NOMO-1 treated with DMSO at 0.1 percent for 48 hours (cell line): ENCODE measurements around the gene SYT7.

Experiments
- DNase-seq: peaks from one replicate; lab custom pipeline; 2025; ENCODE audit not compliant: unreplicated experiment; lab: John Stamatoyannopoulos, UW

SYT7 gene

DNA sequence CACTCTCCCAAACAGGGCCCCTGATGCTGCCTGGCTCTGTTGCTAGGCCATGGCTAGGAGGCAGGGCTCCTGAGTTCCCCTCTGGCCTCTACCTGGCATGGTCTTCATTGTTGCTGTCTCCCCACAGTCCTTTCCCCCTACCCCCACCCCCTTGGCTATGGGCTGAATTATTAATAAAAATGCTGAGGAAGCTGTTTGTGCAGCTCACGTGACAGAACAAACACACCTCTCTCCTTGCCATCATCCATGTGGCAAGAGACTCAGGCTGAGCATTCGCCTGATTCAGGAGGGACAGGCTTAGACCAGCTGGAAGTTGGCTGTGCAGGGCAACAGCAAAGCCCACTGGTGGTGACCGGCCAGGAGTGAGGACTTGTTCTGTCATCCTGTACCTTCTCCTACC lies 4.2 kb upstream of the SYT7 start:
- no peak for DNase-seq

DNA sequence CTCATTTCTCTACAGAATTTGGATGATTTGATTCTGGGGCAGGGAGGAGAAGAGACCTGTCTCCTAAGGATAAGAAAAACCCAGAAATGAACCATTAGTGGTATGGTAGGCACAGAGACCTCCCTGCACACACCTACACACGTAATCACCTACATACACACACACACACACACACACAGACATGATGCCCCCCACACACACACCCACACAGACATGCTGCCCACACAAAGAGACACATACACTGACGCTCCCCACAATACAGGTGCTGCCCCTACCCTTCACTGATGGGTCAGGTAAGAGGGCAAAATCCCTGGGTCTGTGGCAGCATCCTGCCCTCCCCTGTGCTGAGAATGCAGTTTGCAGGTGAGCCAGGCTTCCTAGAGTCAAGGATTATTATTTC lies 1.1 kb upstream of the SYT7 start:
- DNase-seq, result no peak

DNA sequence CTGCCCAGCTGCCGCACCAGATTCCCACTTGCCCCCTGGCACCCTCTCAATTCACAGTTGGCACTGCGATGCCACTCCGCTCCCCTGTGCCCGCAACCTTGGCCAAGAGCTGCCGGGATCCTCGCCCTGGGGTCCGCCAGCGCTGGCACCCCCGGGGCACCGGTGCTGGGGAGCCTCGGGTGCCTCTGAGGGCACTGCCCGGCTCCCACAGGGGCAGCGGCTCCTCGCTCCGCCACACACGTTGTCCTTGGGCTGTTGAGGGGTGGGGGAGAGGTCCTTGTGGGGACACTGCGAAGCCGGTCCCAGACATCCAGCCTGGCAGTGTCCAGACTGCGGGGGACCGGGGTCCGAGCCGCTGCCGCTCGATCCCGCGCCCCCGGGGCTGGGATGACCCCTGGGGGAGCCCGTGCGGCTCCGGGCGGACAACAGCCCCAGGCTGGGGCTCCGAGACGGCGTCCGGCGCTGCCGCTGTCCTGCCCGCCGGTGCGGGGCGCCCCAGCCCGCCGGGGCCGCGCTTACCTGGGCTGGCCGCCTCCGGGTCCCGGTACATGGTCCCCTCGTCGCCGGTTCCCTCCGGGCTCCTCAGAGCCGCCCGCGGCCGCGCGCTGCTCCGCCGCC lies 496 bp downstream of the SYT7 start:
- DNase-seq, result no peak

DNA sequence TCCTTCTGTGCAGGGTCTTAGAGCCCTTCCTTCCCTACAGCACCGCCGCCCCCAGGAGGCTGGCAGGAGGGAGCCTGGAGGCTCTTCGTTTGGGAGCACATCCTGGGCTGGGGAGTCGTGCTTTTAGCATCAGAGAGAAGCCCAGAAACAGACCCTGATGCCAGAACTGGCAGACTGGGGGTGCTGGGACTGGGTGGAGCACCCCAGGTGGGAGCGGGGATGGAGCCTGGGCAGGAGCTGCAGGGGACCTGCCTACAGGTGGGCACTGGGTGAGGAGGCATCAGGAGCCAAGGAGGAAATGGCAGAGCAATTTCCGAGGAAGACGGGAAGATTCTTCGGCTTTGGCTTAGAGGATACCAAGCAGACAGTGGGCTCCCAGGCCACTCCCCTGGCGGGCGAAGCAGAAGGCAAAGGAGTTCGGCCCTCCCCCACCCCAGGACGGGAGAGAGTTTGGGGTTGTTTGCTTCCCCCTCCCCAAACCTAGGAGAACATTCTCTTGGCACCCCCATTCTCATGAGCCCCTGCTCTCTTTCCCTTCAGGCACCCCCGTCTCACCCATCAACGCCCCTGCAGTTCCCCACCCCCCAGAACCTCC lies 1.1 kb downstream of the SYT7 start:
- DNase-seq, result no peak

DNA sequence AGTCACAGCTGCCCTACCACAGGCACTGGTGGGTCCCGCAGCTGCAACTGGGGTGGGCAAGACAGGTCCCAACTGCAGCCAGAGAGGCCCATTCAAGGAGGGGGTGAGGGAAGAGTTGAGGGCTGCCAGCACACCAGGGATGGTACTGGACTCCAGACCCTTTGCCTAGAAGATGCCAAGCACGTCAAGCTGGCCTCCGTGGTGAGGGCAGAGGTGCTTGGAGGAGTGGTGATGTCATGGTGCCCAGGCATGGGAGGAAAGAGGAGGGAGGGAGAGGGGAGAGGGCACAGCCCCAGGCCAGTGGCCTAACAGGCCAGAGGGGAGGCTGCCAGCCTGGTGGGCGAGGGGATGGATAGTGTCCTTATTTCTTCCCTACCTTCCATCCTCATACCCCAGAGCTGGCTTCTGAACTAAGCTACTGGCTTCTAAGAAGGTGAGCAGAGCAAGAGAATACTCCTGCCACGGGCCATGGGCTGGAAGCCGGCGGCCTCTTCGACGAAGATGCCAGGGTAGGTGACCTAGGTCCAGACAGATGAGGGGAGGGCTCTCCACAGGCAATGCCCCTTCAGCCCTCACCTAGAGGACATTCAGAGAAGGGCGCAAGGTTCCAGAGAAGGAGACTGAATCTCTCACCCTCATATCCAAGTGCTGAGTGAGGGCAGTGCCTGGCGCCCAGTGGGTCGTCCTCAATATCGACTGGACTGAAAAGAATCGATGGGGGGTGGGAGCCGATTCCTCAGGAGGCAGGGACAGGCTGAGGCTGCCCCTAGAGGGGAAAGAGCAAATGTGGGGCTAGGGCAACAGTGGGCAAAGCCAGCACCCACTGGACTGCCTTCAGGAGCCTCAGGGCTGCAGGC lies 1.8 kb downstream of the SYT7 start:
- DNase-seq, result no peak

DNA sequence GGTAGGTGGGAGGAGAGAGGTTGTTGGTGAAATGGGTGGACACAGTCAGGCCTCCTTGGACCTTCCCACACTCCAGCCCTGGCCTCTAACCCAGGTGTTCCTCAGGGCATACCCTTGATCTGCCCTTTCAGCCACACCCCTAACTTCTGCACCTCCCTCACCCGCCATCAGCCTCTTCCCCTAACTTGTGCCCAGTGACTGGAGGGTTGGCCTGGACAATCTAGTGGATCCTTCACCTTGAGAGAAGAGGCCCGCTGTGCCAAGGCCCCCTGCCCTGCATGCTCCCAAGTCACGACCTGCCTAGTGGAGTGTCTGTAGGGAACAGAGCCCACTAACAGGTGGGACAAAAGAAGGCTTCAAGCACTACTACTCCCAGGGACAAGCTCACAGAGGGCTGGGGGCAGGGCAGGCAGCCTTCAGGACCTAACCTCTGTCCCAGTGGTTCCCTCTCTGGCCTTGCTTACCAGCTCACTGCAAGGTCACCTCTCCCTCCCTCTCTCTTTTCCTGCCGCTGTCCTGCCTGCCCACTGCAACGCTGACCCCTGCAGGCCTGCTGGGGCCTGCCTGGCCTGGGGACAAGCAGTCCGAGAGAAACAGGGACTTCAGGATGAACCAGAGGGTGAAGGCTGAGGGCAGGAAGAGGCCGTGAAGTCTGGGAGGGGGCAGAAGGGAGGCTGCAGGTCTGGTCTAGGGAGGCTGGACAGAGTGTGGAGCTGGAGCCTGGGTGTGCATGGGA lies 3.3 kb downstream of the SYT7 start:
- no peak for DNase-seq

DNA sequence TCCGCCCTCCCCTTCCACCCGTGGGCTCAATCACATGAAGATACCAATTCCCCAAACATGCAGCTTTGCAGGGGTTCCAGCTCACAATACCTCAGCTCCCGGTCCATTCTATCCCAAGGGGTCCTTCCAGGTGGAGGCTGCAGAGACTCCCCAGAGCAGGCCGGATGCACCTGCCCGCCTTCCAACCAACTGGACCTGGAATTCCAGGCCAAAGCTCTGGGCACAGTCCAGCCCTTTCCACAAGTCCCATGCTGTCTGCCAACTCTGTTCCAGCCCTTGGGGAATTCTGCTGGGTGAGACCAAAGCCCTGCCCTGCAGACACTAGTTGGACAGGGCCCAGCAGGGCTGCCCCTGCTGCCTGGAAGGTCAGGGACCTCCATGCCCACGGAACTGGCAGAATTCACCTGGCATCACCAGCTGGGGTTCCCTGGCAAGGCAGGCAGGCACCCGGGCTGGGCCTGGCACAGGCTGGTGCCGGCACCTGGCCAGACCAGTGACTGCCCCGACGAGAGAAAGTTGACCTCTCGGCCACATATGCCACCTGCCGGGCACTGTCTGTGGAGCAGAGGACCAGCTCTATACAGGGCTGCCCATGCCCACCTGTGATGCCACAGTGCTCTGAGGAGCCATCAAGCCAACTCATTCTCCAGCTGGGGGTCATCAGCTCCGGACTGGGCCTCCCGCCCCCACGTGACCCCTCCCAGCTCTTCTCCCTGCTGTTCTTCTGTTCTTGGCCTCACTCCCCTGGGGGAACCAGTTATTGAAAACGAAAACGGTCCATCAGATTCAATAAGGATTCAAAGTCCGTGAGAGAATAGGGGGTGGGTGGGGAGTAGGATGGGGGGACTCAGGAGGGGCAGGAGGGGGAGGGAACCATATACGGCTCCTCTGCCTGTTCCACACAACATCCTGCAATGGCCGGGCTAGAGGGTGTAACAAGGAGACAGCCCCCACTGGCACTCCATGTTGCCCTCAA lies 4.7 kb downstream of the SYT7 start:
- DNase-seq, result no peak

DNA sequence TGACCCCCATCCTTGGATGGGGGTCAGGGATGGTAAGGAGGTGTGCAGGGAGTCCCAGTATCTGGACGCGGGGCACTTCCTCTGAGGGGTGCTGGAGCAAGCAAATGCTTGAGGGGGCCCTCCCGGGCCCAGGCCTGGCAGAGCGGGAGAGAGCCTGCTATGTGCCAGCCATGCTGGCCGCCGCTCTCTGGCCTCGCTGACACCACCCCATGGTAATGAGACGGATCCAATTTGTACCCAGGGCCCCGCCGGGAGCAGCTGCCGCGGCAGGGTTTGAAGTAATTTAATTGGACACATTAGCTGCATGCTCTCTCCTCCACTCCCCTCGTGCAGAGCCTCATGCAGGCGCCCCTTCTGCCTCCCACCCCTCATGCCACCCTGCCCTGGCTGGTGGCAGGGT lies 6.3 kb downstream of the SYT7 start:
- DNase-seq, result no peak

DNA sequence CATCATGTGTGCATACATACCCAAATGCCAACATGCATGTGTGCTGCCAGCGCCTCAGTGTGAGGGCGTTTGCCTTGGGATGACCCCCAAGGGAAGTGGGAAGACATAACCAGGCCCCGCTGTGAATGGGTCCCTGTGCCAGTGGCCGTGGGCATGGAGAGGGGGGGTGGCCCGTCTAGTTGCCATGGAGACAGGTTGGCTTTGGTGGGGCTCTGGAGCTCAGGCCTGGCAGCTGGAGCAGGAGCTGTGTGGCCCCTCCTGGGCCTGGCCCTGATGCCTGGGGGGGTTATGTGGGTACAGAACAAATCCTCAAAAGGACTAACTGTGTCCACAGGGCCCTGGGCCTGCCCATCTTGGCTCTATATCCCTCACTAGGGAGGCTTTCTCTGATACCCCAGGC lies 8.0 kb downstream of the SYT7 start:
- no peak for DNase-seq

DNA sequence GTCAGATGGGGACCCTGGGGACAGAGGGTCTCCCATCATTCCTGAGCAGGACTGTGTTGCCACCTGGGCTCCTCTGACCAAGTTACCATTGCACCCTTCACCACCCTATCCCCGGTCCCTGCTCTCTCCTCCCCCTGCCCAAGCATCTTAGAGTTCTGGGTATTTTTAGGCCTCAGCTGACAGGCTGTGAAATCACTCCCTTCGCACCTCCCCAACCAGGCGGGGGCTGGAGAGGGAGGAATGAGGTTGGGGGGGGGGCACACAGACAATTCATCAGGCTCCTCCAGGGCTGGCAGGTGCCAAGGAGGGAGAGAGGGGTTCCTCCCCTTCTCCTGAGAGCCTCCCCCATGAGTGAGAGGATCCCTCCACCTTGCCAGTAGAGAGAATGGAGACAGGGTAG lies 9.0 kb downstream of the SYT7 start:
- DNase-seq, result no peak

DNA sequence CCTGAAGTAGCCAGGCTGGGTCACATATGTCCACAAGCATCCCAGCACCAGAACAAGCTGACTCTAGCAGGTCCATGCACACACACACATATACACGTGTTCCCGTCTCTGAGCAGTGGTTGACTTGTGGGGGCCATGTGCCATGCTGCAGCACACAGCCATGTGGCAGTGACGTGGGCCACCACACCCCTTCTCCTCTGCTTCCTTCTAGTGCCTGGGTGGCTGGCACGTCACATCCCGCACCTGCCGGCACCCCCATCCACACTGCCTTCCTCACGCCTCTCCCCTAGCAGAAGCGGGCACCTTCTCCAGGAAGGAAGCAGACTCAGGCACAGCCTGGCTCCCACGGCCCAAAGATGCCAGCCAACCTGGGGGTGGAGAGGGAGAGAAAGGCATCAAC lies 9.5 kb downstream of the SYT7 start:
- no peak for DNase-seq

DNA sequence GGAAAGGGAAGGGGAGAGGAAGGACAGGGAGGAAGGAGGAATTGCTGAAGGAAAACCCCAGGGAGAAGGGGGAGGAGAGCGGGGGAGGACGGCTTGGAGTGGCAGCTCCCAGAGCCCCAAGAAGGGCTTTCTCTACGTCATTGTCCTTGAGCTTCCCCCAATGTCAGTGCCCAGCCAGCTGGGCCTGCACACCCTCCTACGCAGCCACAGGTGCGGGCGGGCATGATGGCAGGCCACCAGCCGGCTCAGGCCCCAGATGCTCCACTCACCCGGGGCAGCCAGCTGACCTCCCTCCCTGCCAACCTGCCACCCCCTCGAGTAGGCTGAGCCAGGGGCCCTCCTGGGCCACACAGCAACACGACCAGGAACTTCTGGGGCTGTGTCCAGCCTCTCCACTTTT lies 11.2 kb downstream of the SYT7 start:
- DNase-seq, result no peak

DNA sequence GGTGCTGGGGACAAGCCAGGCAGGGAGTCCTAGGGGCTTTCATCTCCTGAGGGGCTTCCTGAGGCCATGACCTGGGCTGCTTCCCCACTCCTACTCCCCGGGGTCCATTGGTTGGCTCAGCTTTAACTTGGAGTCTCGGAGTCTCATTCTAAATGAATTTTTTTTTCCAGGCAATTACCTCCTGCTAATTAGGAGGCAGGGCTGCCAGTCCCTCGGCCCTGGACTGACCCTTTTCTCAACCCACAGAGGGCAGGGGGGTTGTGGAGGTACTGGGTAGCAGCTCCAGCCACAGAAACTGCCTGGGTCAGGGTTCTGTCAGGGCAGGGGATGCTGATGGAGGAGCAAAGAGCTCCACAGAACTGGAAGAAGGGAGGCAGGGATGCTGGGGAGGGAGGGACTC lies 11.9 kb downstream of the SYT7 start:
- DNase-seq, result no peak

DNA sequence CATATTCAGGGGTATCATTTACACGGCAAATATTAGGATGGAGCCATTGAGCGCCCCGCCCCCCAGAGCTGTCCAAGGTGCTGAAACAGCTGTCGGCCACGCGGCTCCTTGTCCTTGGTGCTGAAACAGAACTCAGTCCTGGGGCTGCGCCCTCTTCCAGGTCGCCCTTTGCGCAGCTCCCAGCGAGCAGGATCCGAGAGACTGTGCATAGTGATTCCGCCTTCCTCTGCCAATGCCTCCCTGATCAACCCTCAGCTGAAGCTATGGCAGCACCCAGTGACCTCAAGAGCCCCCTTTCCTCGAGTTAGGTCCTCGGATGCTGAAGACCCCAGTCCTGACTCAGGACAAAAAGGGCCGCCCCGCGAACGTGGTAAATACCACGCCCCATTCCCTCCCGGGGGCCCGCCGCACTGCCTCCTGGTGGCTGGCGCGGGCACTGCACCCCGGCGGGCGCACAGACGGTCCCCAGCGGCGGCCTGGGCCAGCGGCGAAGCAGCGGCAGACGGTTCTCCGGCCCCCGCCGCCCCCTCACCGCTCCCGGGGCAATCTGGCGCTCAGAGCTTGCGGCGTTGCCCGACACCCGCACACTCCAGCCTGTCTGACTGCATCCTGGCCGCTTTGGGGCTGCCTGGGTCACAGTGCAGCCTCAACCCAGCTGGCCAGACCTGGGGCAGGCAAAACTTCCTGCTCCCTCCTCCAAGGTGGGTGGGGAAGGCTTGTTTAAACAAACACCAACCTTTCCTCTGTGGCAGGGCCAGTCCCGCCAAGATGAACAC lies 13.4 kb downstream of the SYT7 start:
- peak; percentile 80 for DNase-seq

DNA sequence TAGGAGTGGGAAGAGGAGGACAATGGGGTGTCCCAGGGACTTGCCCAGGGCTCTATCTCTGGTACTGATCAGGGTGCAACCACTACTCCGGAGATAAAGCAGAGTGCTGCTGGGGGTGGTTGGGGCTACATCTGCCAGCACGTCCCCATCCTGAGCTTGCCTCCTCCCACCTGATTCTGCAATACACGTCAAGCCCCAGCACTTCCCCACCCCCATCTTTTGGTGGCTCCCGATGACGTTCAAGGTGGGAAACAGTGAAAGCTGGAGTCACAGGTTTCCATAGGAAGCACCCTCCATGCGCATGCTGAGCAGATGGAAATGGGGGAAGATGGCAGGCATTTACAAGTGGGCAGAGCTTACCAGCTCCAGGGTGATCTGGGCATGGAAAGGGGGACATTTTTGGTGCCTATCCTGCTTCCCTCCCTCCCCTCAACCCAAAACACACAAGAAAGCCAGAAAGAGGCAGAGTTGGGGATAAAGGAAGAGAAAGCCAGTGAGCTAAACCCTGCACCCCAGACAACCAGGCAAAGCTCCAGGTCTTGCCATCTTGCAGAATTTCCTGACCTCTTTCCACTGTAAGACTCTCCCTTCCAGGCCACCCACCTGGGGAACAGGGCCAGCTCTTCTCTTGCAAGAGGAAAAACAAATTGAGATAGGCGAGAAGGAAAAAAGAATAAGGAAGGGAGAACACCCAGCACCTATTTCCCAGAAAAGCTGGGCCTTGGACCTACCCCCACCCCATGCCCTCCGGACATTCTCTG lies 15.8 kb downstream of the SYT7 start:
- DNase-seq, result no peak

DNA sequence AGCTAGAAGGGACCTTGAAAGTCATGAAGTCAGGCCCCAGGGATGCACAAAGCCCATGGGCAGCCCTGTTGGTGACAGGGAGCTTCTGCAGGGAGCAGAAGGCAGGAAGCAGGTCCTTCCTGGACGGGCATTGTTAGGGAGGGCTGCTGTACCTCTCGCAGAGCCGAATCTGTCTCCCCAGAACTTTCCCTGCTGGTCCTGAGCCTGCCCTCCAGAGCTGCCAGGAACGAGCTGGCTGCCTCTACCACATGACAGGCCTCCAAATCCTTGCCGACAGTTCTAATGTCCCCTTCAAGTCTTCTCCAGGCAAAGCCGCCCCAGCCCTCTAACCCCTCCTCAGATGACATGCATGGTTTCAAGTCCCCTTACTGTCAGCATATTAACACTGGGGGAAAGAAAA lies 20.1 kb downstream of the SYT7 start:
- DNase-seq, result no peak

DNA sequence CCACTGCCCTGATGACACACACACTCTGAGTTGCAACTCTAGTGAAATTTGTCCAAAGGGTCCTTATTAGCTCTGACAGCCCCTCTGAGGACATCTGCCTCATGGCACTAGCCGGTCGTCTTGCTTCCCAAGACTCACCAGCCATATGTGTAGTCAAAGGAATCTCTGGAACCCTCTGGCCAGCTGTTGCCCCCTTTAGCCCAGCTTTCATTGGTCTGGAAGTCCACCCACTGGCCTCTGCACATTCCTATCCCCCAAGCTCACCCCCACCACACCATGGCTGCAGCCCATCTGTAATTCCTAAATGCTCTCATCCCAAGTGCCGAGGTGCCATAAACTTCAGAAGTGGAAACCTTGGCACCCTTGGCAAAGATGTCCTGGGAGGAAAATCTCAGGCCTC lies 24.3 kb downstream of the SYT7 start:
- DNase-seq, result no peak

DNA sequence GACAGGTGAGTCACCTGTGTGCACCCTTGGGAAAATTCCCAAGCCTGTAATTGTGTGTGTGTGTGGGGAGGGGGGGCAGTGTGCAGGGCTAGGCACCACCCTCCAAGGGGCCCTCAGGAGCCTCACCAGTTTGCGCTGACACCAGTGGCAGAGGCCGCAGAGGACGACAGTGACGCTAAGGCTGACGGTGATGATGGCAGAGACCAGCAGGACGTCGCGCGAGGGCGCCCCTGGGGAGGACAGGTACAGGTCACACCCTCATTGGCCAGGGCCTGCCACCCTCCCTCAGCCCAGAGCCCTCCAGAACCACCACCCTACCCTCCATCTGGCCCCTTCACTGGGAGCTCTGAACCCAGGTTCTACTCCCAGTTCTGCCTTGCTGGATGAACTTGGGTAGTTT lies 24.9 kb downstream of the SYT7 start:
- DNase-seq, result no peak
